GM23338 (cell line): ENCODE measurements around the gene AP3M1.

Source experiments
- CREB1 ChIP-seq: fragments of 250-450 bp; sonication (Bioruptor Pico); IDR thresholded peaks from 2 replicates; pipeline ENCODE4 v1.5.0; 2020; ENCODE audit warnings: low read depth, mild to moderate bottlenecking, moderate library complexity
- CTCF ChIP-seq, 2 experiments: fragments of 200-600 bp in 1 of 2; sonication (generic) in 1 of 2; conservative IDR thresholded peaks; 2 replicates each; pipeline versions ENCODE4 v1.5.1 to v1.6.1; 2016 to 2017; ENCODE audit warnings: antibody characterized with exemption in 2 of 2, low read depth in 2 of 2, mild to moderate bottlenecking in 2 of 2, moderate library complexity in 1 of 2
- EZH2 ChIP-seq: fragments of 200-600 bp; sonication (generic); IDR thresholded peaks from one replicate; pipeline ENCODE4 v1.8.0; 2017; ENCODE audit warnings: antibody characterized with exemption, mild to moderate bottlenecking, low read depth; ENCODE audit not compliant: unreplicated experiment
- JUNB ChIP-seq: IDR thresholded peaks from one replicate; pipeline ENCODE4 v1.6.1; 2016; ENCODE audit warnings: antibody characterized with exemption; ENCODE audit not compliant: unreplicated experiment
- REST ChIP-seq: IDR thresholded peaks from one replicate; pipeline ENCODE4 v1.6.1; 2018; ENCODE audit warnings: antibody characterized with exemption; ENCODE audit not compliant: unreplicated experiment
- STAT1 ChIP-seq: IDR thresholded peaks from one replicate; pipeline ENCODE4 v1.6.1; 2016; ENCODE audit warnings: antibody characterized with exemption; ENCODE audit not compliant: unreplicated experiment
- ZNF331 ChIP-seq: fragments of 250-450 bp; sonication (Bioruptor Pico); IDR thresholded peaks from 2 replicates; pipeline ENCODE4 v1.5.0; 2020; ENCODE audit warnings: low read depth, mild to moderate bottlenecking, moderate library complexity

- TF ChIP-seq REST (no peak), CTCF (conservative IDR thresholded peaks at IDR 0.05; ENCODE audit: low read depth in 2 of 2) (no peak), JUNB (no peak), STAT1 (no peak), ZNF331 (CRISPR knock-in tag) (no peak), EZH2 (no peak), CREB1 (no peak)
Measured at GRCh38 chr10:74094231-74094630, 56.4 kb downstream of the AP3M1 start.
